Erythroblast (primary cell): ENCODE results near the gene PEX1.

Source experiments
- GATA1 ChIP-seq: IDR thresholded peaks from 2 replicates; pipeline ENCODE4 v1.6.1; 2011; ENCODE audit warnings: low read depth, mild to moderate bottlenecking, control low read depth, low read length, moderate library complexity
- POLR2A ChIP-seq: IDR thresholded peaks from 2 replicates; pipeline ENCODE4 v1.6.1; 2011; ENCODE audit warnings: mild to moderate bottlenecking, low read length

GRCh38 chr7:92547579-92547978 lies 19.3 kb upstream of the PEX1 start:
- TF ChIP-seq POLR2A (no peak), GATA1 (no peak)
